ENCODE measurements around the gene ZNF90. TPM values are rescaled to one million over a fixed set of nuclear protein-coding genes. Genes with fewer than 3 reads are reported as not detected.
"Not testable (repeated sequence)": the region's sequence is repeated elsewhere in the genome, so short reads cannot be mapped to it uniquely, and the experiment has no call there.

ZNF90 gene
- total and polyA plus RNA-seq, 2 donors (not counting 3 experiments of a cell fraction or from before 2014, with no cell fraction given) = 0.92 to 4.1 TPM

- H4K20me1 ChIP-seq (replicated peaks; ENCODE audit: control insufficient read depth, extremely low read depth, insufficient read depth, low read length); dilution Hi-C loops (cut with MboI; ENCODE audit: extremely low pct_ligation_motif_present, low sequenced_read_pairs); H3K27me3 ChIP-seq (ENCODE audit: control insufficient read depth in 2 of 2, insufficient read depth in 2 of 2, low read length in 2 of 2); H3K4me2 ChIP-seq (ENCODE audit: insufficient read depth, low read length); H3K36me3 ChIP-seq (ENCODE audit: control insufficient read depth in 2 of 2, extremely low read depth in 1 of 2, insufficient read depth in 2 of 2, low read length in 2 of 2); H3K4me1 ChIP-seq (ENCODE audit: control insufficient read depth, extremely low read depth, insufficient read depth, low read length); POLR2A ChIA-PET; CTCF ChIA-PET; H3K79me2 ChIP-seq (ENCODE audit: control insufficient read depth, insufficient read depth, low read length); H2AFZ ChIP-seq (ENCODE audit: low read depth, low read length); H3K4me3 ChIP-seq (replicated peaks in 1 of 3; ENCODE audit: insufficient read depth in 1 of 3, low read depth in 1 of 3, low read length in 3 of 3); FAIRE-seq; H3K9me1 ChIP-seq (replicated peaks; ENCODE audit: control insufficient read depth, extremely low read depth, insufficient read depth, low read length); intact Hi-C loops (cut with micrococcal nuclease); DNase-seq (ENCODE audit: low read depth, low spot score); H3K9me3 ChIP-seq (replicated peaks; ENCODE audit: control insufficient read depth, insufficient read depth, low read length); H3K9ac ChIP-seq (replicated peaks; ENCODE audit: extremely low read depth, insufficient read depth, low read length); H3K27ac ChIP-seq (ENCODE audit: insufficient read depth, low read depth, low read length); BruUV-seq (replicated peaks): not testable (repeated sequence)
These were observed 59.9 kb downstream of the ZNF90 start for GRCh38 chr19:20137714-20138113.

GRCh38 chr19:20151617-20152145, 73.9 kb downstream of the ZNF90 start:
- no peaks in the 10 kb centered on the region for H3K9me3 ChIP-seq (replicated peaks; ENCODE audit: control insufficient read depth, insufficient read depth, low read length)
- no peaks in the 10 kb centered on the region for H3K4me1 ChIP-seq (ENCODE audit: control insufficient read depth, extremely low read depth, insufficient read depth, low read length)
- intact Hi-C loops (cut with micrococcal nuclease) = no loop called here
- FAIRE-seq (no peak), DNase-seq (ENCODE audit: low read depth, low spot score) (no peak)
- H3K36me3 ChIP-seq (ENCODE audit: control insufficient read depth in 2 of 2, extremely low read depth in 1 of 2, insufficient read depth in 2 of 2, low read length in 2 of 2) = no peaks in the 10 kb centered on the region
- H3K27me3 ChIP-seq (ENCODE audit: control insufficient read depth in 2 of 2, insufficient read depth in 2 of 2, low read length in 2 of 2) = no peaks in the 10 kb centered on the region
- CTCF ChIA-PET = no interaction called here
- POLR2A ChIA-PET = no interaction called here
- H3K27ac ChIP-seq (ENCODE audit: insufficient read depth, low read depth, low read length) = no peak overlapping the region
- no peaks in the 10 kb centered on the region for H4K20me1 ChIP-seq (replicated peaks; ENCODE audit: control insufficient read depth, extremely low read depth, insufficient read depth, low read length)
- BruUV-seq (replicated peaks) = no TSS peak
- no peak overlapping the region for H2AFZ ChIP-seq (ENCODE audit: low read depth, low read length)
- no peaks in the 10 kb centered on the region for H3K9me1 ChIP-seq (replicated peaks; ENCODE audit: control insufficient read depth, extremely low read depth, insufficient read depth, low read length)
- no peaks in the 10 kb centered on the region for H3K79me2 ChIP-seq (ENCODE audit: control insufficient read depth, insufficient read depth, low read length)
- no peak overlapping the region for H3K4me2 ChIP-seq (ENCODE audit: insufficient read depth, low read length)
- no peak for TF ChIP-seq CTCF (IDR thresholded peaks at IDR 0.05; ENCODE audit: extremely low read depth in 1 of 2, insufficient read depth in 1 of 2, low read depth in 1 of 2, low read length in 2 of 2)
- no peak overlapping the region for H3K9ac ChIP-seq (replicated peaks; ENCODE audit: extremely low read depth, insufficient read depth, low read length)
- H3K4me3 ChIP-seq (replicated peaks in 1 of 3; ENCODE audit: insufficient read depth in 1 of 3, low read depth in 1 of 3, low read length in 3 of 3) = no peak overlapping the region
- dilution Hi-C loops (cut with MboI; ENCODE audit: extremely low pct_ligation_motif_present, low sequenced_read_pairs) = no loop called here

GRCh38 chr19:20152506-20152905, 74.7 kb downstream of the ZNF90 start:
- H3K9ac ChIP-seq (replicated peaks; ENCODE audit: extremely low read depth, insufficient read depth, low read length); H3K27me3 ChIP-seq (ENCODE audit: control insufficient read depth in 2 of 2, insufficient read depth in 2 of 2, low read length in 2 of 2); FAIRE-seq; H3K27ac ChIP-seq (ENCODE audit: insufficient read depth, low read depth, low read length); intact Hi-C loops (cut with micrococcal nuclease); POLR2A ChIA-PET; DNase-seq (ENCODE audit: low read depth, low spot score); H3K36me3 ChIP-seq (ENCODE audit: control insufficient read depth in 2 of 2, extremely low read depth in 1 of 2, insufficient read depth in 2 of 2, low read length in 2 of 2); H3K9me1 ChIP-seq (replicated peaks; ENCODE audit: control insufficient read depth, extremely low read depth, insufficient read depth, low read length); dilution Hi-C loops (cut with MboI; ENCODE audit: extremely low pct_ligation_motif_present, low sequenced_read_pairs); BruUV-seq (replicated peaks); CTCF ChIA-PET; H3K79me2 ChIP-seq (ENCODE audit: control insufficient read depth, insufficient read depth, low read length); H4K20me1 ChIP-seq (replicated peaks; ENCODE audit: control insufficient read depth, extremely low read depth, insufficient read depth, low read length); H3K4me2 ChIP-seq (ENCODE audit: insufficient read depth, low read length); H3K9me3 ChIP-seq (replicated peaks; ENCODE audit: control insufficient read depth, insufficient read depth, low read length); H3K4me1 ChIP-seq (ENCODE audit: control insufficient read depth, extremely low read depth, insufficient read depth, low read length); H2AFZ ChIP-seq (ENCODE audit: low read depth, low read length); H3K4me3 ChIP-seq (replicated peaks in 1 of 3; ENCODE audit: insufficient read depth in 1 of 3, low read depth in 1 of 3, low read length in 3 of 3): not testable (repeated sequence)
